Measurements from ENCODE around the gene SCML1. TPM values are rescaled to one million over a fixed set of nuclear protein-coding genes. Genes with fewer than 3 reads are reported as not detected.
A peak's percentile ranks its signal among the peaks of the same experiment; 100 is the strongest.
"Not testable (repeated sequence)": the region's sequence is repeated elsewhere in the genome, so short reads cannot be mapped to it uniquely, and the experiment has no call there.

SCML1 gene
- total RNA-seq, 2 experiments from 2014 or later, result 3.8 TPM

- no peak for DNase-seq
- intact Hi-C loops (cut with micrococcal nuclease), result no loop called here
- ChIA-PET POLR2A (no interaction called here), CTCF (no interaction called here)
- Mint-ChIP-seq H3K36me3 (no peaks in the 10 kb centered on the region), H3K9me3 (no peaks in the 10 kb centered on the region), H3K27ac (no peak overlapping the region), H3K4me3 (no peak overlapping the region), H3K4me1 (ENCODE audit: low read depth) (peaks cover 7% of the 10 kb centered on the region), H3K27me3 (no peaks in the 10 kb centered on the region)
Measured at GRCh38 chrX:17778997-17779396, 41.7 kb downstream of the SCML1 start.

DNA sequence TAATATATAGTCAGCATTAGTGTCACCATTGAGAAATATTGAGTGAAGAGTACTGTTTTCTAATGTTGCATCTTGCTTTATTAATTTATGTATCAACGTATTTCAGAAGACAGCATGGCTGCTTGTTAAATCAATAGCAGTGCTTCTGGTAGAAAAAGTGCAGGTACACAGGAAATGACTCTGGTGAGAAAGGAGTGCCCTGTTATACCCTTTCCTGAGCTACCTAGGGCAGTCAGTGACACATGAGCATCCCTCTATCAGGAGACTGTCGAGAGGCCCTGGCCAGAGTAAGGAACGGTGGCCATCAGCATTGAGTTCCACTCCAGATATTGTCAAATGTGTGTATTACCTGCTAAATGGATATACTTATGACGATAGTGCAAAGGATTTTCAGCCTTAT is 42.1 kb downstream of the SCML1 start:
- CTCF ChIA-PET, result no interaction called here
- Mint-ChIP-seq H3K27ac (no peak overlapping the region), H3K36me3 (no peaks in the 10 kb centered on the region), H3K27me3 (no peaks in the 10 kb centered on the region), H3K4me1 (ENCODE audit: low read depth) (peaks cover 7% of the 10 kb centered on the region), H3K4me3 (no peak overlapping the region), H3K9me3 (no peaks in the 10 kb centered on the region)
- POLR2A ChIA-PET, result no interaction called here
- intact Hi-C loops (cut with micrococcal nuclease), result no loop called here
- no peak for DNase-seq

DNA sequence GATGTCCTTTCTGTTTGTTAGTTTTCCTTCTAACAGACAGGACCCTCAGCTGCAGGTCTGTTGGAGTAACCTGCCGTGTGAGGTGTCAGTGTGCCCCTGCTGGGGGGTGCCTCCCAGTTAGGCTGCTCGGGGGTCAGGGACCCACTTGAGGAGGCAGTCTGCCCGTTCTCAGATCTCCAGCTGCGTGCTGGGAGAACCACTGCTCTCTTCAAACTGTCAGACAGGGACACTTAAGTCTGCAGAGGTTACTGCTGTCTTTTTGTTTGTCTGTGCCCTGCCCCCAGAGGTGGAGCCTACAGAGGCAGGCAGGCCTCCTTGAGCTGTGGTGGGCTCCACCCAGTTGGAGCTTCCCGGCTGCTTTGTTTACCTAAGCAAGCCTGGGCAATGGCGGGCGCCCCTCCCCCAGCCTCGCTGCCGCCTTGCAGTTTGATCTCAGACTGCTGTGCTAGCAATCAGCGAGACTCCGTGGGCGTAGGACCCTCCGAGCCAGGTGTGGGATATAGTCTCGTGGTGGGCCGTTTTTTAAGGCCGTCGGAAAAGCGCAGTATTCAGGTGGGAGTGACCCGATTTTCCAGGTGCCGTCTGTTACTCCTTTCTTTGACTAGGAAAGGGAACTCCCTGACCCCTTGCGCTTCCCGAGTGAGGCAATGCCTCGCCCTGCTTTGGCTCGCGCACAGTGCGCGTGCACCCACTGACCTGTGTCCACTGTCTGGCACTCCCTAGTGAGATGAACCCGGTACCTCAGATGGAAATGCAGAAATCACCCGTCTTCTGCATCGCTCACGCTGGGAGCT is 49.5 kb downstream of the SCML1 start:
- H3K36me3 Mint-ChIP-seq; H3K27ac Mint-ChIP-seq; H3K4me3 Mint-ChIP-seq; H3K9me3 Mint-ChIP-seq; DNase-seq; CTCF ChIA-PET; intact Hi-C loops (cut with micrococcal nuclease); POLR2A ChIA-PET; H3K4me1 Mint-ChIP-seq (ENCODE audit: low read depth); H3K27me3 Mint-ChIP-seq: not testable (repeated sequence)

- DNase-seq, result no peak
- POLR2A ChIA-PET, result no interaction called here
- CTCF ChIA-PET, result interaction anchor here (0.9 kb wide), 1 partner anchor 591 kb away, joined by 5 read pairs; no protein-coding TSS in a partner anchor
- Mint-ChIP-seq H3K27ac (no peak overlapping the region), H3K27me3 (no peaks in the 10 kb centered on the region), H3K9me3 (no peaks in the 10 kb centered on the region), H3K4me1 (ENCODE audit: low read depth) (no peaks in the 10 kb centered on the region), H3K36me3 (no peaks in the 10 kb centered on the region), H3K4me3 (no peak overlapping the region)
- intact Hi-C loops (cut with micrococcal nuclease), result no loop called here
Measured at GRCh38 chrX:17787557-17787956, 50.3 kb downstream of the SCML1 start.

DNA sequence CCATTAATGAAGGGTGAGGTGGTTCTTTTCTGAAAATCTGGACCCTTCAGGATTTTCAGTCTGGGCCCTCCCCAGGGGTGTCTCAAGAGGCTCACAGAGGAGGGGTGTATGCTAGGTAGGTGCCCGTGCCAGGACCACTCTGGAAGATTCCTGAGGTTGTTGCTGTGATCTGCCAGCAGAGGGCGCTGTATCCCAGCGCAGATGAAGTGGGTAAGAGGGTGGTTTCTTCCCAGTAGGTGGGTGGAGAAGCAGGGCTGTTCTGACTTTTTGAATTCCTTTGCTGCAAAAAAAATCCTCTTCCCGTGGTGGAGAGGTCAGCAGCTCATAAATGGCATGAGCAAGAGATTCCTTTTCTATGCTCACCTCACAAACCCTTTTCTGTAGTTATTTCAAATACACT is 51.1 kb downstream of the SCML1 start:
- H3K9me3 Mint-ChIP-seq, result no peaks in the 10 kb centered on the region
- intact Hi-C loops (cut with micrococcal nuclease), result loop anchor here (2.0 kb wide), 1 partner anchor 588 kb away; no protein-coding TSS in a partner anchor
- H3K36me3 Mint-ChIP-seq, result no peaks in the 10 kb centered on the region
- CTCF ChIA-PET, result interaction anchor here (0.9 to 1.2 kb wide), 2 partner anchors 10 to 590 kb away, joined by 3 to 5 read pairs; no protein-coding TSS in a partner anchor
- no peaks in the 10 kb centered on the region for H3K4me1 Mint-ChIP-seq (ENCODE audit: low read depth)
- no peak overlapping the region for H3K4me3 Mint-ChIP-seq
- no peaks in the 10 kb centered on the region for H3K27me3 Mint-ChIP-seq
- H3K27ac Mint-ChIP-seq, result no peak overlapping the region
- POLR2A ChIA-PET, result no interaction called here
- peak; percentile 52 for DNase-seq

DNA sequence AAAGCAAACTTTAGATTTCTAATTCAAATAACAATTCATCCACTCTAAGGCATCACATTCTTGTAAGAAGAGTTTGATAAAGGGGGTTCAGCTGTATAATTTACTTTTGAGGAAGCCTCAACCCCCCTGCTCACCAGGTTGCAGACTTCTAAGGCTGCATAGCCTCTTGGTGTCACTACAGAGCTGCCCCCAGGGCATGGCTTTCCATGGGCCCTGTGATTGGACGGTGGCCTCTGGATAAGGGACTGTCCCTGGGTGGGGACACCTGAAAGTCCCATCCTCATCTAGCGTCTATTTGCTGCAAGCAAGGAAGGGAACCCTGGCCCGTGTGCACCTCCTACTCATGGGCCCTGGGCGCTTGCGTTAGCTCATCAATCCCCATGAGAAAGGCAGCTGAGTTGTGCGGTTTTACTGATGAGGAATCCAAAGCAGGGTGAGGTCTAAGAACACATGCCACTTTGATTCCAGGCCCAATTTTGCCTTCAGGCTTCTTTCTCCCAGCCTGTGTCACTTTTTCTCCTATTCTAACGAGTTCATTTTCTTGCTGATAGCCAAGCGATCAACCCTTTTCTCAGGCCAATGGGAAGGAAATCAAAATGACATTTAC is 51.8 kb downstream of the SCML1 start:
- POLR2A ChIA-PET, result no interaction called here
- no peak overlapping the region for H3K27ac Mint-ChIP-seq
- H3K9me3 Mint-ChIP-seq, result no peaks in the 10 kb centered on the region
- no peak overlapping the region for H3K4me3 Mint-ChIP-seq
- no peaks in the 10 kb centered on the region for H3K27me3 Mint-ChIP-seq
- no peaks in the 10 kb centered on the region for H3K4me1 Mint-ChIP-seq (ENCODE audit: low read depth)
- H3K36me3 Mint-ChIP-seq, result no peaks in the 10 kb centered on the region
- no peak for DNase-seq
- intact Hi-C loops (cut with micrococcal nuclease), result loop anchor here (2.0 kb wide), 1 partner anchor 588 kb away; no protein-coding TSS in a partner anchor
- CTCF ChIA-PET, result interaction anchor here (1.2 kb wide), 1 partner anchor 10 kb away, joined by 3 read pairs; no protein-coding TSS in a partner anchor

GRCh38 chrX:17792826-17793225 is 55.5 kb downstream of the SCML1 start:
- POLR2A ChIA-PET, result no interaction called here
- Mint-ChIP-seq H3K9me3 (no peaks in the 10 kb centered on the region), H3K27ac (no peak overlapping the region), H3K4me1 (ENCODE audit: low read depth) (no peaks in the 10 kb centered on the region), H3K4me3 (no peak overlapping the region), H3K27me3 (no peaks in the 10 kb centered on the region), H3K36me3 (no peaks in the 10 kb centered on the region)
- intact Hi-C loops (cut with micrococcal nuclease), result no loop called here
- DNase-seq, result no peak
- CTCF ChIA-PET, result no interaction called here

DNA sequence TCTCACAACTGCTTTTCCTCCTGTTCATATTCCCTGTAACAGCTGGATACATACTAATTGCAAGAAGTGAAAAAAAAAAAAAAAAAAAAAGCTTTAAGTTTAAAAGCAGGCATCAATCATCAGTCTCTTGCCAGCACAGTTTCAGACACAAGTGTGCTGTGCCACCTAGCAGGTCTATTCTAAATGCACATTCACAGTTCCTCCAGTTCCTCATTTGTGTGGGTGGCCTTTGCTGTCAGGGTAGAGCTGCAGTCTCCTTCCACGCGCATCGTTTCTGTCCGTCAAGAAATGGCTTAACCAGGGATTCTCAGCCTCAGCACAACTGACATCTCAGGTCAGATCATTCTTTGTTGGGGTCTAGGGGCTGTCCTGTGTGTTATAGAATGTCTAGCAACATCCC is 61.6 kb downstream of the SCML1 start:
- no peaks in the 10 kb centered on the region for H3K36me3 Mint-ChIP-seq
- no peaks in the 10 kb centered on the region for H3K27me3 Mint-ChIP-seq
- no peak overlapping the region for H3K27ac Mint-ChIP-seq
- H3K9me3 Mint-ChIP-seq, result no peaks in the 10 kb centered on the region
- ChIA-PET POLR2A (no interaction called here), CTCF (interaction anchor here (0.6 kb wide), 1 partner anchor 10 kb away, joined by 3 read pairs; no protein-coding TSS in a partner anchor)
- intact Hi-C loops (cut with micrococcal nuclease), result no loop called here
- no peak overlapping the region for H3K4me3 Mint-ChIP-seq
- H3K4me1 Mint-ChIP-seq (ENCODE audit: low read depth), result no peaks in the 10 kb centered on the region
- DNase-seq, result no peak

DNA sequence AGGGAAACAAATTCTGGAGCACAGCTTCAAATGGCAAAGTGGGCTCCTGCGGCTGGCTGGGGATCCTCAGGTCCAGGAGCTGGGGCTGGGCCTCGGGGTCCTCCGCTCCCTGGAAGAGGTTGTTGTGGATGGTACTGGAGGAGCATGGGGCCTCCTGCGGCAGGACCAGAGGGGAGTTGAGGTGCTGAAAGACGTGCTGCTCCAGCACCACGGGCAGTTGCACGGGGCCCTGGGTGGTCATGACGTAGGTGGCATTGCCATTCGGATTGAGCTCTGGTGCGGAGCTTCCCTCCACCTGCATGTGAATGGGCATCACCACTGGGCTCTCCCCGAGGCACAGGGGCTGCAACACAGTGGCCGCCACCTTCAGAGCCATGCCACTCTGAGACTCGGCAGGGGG is 64.1 kb downstream of the SCML1 start:
- POLR2A ChIA-PET, result no interaction called here
- Mint-ChIP-seq H3K9me3 (no peaks in the 10 kb centered on the region), H3K27me3 (no peaks in the 10 kb centered on the region), H3K36me3 (no peaks in the 10 kb centered on the region), H3K27ac (no peak overlapping the region), H3K4me3 (no peak overlapping the region), H3K4me1 (ENCODE audit: low read depth) (no peaks in the 10 kb centered on the region)
- intact Hi-C loops (cut with micrococcal nuclease), result no loop called here
- no peak for DNase-seq
- CTCF ChIA-PET, result no interaction called here

- Mint-ChIP-seq H3K27ac (no peak overlapping the region), H3K27me3 (no peaks in the 10 kb centered on the region), H3K9me3 (no peaks in the 10 kb centered on the region), H3K36me3 (no peaks in the 10 kb centered on the region), H3K4me1 (ENCODE audit: low read depth) (no peaks in the 10 kb centered on the region), H3K4me3 (no peak overlapping the region)
- intact Hi-C loops (cut with micrococcal nuclease), result no loop called here
- POLR2A ChIA-PET, result no interaction called here
- no peak for DNase-seq
- CTCF ChIA-PET, result no interaction called here
Measured at GRCh38 chrX:17802756-17803155, 65.5 kb downstream of the SCML1 start.

DNA sequence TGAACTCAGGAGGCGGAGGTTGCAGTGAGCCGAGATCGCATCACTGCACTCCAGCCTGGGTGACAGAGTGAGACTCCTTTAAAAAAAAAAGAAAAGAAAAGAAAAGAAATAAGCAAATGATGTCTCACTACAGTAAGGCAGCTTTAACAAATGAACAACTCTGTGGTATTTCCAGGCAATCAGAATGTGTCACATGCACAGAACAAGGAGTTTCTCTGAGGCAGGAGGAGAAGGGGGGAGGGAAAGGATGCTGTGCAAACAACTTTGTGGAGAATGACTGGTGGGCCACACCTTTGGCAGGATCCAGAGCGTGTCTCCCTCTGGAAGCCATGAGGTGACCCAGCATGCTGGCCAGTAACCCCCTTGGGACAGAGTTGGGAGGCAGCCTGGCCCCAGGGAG is 66.2 kb downstream of the SCML1 start:
- intact Hi-C loops (cut with micrococcal nuclease), result no loop called here
- H3K9me3 Mint-ChIP-seq, result no peaks in the 10 kb centered on the region
- ChIA-PET CTCF (no interaction called here), POLR2A (no interaction called here)
- H3K4me3 Mint-ChIP-seq, result no peak overlapping the region
- H3K27ac Mint-ChIP-seq, result no peak overlapping the region
- DNase-seq, result no peak
- H3K27me3 Mint-ChIP-seq, result no peaks in the 10 kb centered on the region
- no peaks in the 10 kb centered on the region for H3K4me1 Mint-ChIP-seq (ENCODE audit: low read depth)
- no peaks in the 10 kb centered on the region for H3K36me3 Mint-ChIP-seq
